HG03558 (cell line): ENCODE results near the gene ARHGAP27.

Source experiments
- ATAC-seq: cut with Tn5 transposase; IDR thresholded peaks from one replicate; pipeline ENCODE4 v1.9.1; 2021; ENCODE audit warnings: moderate number of reproducible peaks; ENCODE audit not compliant: unreplicated experiment; ENCODE audit errors: extremely low read depth

The ARHGAP27 gene

DNA sequence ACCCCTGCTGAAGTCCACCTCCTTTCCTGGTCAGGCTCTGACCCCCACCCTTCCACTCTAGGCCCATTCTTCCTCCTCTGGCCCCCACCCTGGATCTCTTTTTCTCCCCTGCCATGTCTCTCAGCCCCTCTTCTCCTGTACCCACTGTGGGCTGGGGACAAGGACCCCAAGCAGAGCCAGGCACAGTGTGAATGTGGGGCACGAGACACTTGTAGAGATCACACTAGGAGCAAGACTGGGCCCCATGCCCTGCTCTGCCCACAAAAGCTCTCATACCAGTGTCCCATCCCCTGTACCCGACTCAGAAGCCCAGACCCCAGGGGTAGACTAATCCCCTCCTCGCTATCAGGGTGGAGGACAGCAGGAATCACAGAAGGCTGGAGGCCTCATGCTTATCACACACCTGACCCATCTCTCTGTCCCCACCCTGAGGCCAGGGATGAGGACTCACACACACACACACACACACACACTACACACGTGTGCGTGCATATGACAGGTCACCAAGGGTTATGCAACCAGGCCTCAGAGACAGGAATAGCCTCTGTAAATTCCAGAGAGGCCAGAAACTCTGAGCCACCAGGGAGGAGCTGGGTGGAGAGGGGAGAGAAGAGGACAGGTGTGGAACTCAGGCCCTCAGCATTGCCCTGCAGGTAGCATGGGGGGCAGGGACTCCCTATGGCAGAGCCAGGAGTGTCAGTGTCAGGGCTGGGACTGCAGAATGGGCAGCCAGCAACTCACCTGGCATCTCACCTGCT is 21.1 kb downstream of the ARHGAP27 start:
- ATAC-seq, result no peak

DNA sequence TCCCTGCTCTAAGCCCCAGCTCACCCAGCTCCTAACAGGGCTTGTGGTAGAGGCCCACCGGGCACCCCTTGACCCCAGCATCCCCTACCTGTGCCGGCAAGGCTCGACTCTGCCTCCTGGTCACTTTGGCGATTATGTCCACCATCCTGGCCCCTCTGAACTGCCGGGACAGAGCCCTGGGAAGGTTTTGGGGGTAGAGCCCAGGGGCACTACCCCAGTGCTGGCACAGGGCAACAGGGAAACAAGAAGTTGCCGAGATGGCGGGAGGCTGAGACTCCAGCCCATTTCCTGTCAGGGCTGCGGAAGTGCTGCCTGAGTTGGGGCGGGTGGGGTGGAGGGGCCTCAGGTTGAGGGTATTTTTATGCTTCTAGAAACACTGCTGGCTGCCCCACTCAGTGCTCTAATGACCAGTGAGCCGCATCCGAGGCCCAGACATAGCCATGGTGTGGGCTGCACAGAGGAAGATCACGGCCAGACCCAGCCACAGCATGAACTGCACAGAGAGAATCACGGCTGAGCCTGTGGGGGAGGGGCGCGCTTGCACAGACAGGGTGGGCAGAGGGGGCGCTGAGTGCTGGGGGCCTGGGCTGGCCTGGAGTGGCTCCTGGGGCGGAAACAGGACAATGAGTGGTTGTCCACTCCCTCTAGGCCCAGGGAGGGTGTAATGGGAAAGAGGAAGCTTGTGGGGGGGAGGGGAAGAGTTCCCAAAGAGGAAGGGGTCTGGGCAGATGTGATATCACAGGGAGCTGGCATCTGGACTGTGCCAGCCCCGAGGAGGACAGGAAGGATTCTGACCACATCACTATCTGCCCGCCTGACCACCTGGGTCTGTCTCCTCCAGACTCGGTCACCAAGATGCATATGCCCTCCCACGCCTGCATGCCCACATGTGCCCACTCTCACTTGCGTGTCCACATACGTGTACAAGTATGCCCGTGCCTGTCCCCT is 22.3 kb downstream of the ARHGAP27 start:
- no peak for ATAC-seq

DNA sequence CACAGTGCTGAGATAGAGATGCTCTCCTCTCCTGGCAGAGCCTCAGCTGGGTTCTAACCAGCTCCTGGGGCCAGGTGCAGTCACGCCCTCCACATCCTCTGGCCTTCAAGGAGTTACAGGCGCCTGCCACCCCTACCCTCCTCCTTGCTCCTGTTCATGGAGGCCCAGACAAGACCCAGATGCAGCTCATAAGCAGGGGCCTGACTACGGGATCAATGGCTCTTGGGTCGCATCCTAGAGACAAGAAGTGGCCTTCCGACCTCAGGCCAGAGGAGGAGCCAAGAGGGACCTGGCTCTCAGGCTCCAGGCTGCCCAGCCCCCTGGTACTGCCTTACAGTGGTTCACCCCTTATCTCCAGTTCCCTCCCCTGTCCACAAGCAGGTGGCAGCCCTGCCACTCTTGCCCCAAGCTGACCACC is 23.0 kb downstream of the ARHGAP27 start:
- no peak for ATAC-seq

DNA sequence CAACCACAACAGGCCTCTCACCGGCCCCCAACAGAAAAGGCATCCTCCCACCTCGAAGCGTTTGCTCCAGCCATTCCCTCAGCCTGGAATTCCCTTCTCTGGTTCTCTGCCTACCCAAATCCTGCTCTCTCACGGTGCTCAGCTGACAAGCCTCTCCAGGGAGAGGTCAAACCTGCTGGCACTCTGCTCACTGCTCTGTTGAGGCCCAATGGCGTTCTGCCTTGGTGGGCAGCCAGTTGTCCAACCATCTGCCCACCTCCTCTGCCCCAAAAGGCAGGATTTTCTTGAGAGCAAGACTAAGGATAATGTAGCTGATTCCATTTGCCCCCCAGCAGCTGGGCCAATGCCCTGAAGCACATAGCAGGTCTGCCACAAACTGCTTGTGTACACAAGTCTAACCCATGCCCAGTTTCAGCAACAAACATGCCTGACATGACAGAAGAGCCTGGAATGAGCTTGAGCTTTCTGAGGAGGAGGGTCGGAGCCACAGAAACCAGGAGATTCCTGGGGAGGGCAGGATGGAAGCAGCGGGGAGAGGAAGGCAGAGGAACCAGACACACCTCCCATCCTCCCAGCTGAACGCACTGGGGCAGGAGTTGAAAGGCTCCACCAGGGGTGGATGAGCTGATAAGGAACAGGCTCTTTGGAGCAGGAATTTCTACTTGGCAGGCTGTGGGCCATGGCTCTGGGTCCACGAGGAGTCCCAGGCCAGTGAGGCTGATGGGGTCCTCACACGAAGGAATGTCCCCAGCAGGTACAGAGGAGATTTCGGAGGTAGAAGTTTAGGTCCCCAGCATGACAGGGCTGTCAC is 23.9 kb downstream of the ARHGAP27 start:
- ATAC-seq, result no peak

DNA sequence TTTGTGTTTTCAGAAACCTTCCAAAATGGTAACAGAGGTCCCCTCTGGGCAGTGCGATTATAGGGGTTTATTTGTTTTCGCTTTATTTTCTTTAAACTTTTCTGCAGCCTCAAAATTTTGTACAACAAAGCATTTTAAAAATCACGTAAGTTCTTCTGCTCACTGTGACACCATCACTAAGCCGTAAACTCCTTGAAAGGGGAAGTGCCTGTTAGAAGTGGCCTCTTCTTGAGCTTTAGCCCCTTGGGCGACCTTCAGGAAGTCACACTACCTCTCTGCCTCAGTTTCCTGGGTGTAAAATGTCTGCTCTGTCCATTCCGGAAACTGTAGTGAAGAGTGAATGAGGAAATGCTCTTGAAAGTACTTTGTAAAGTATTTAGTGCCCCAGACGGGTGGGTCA is 26.6 kb downstream of the ARHGAP27 start:
- no peak for ATAC-seq

DNA sequence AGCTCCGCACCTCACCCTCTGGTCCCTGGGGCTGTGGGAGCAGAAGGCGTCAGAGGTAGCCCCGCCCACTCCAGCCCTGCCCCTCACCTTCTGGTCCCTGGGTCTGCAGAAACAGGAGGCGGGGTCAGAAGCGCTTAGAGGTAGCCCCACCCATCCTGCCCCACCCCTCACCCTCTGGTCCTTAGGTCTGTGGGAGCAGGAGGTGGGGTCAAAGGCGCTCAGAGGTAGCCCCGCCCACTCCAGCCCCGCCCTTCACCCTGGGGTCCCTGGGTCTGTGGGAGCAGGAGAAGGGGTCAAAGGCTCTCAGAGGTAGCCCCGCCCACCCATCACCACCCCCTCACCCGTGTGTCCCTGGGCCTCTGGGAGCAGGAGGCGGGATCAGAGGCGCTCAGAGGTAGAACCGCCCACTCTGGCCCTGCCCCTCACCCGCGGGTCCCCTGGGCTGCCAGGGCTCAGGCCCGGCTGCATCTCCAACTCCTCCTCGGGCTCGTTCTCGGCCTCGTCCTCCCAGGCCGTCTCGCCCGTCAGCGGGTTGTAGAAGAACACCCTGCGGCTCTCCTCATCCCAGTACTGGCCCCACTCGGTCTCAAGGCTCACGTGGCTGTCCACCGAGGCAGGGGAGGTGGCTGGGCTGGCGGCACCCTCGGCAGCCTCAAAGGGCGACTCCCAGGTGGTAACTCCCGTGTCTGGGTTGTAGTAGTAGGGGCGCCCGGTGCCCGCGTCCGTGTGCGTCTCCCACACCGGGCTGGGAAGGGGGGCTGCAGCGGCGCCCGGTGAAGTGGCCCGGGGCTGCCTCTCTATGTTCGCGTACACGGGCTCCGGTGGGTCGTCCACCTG is 27.2 kb downstream of the ARHGAP27 start:
- no peak for ATAC-seq

DNA sequence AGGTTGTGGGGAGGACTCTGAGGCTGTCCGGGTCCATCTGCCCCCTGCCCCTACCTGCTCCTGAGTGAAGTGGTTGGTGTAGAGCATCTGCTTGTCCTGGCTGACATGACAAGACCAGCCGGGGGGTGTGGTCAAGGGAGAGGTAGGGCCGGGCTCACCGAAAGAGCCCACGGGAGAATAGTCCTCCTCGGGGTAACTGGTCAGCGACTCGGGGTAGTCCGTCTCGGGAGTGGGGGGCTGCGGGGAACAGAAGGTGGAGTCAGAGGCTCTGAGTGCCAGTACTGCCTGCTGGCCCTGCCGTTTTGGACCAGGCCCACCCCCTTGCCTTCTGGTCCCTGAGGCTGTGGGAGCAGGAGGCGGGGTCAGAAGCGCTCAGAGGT is 27.8 kb downstream of the ARHGAP27 start:
- no peak for ATAC-seq

DNA sequence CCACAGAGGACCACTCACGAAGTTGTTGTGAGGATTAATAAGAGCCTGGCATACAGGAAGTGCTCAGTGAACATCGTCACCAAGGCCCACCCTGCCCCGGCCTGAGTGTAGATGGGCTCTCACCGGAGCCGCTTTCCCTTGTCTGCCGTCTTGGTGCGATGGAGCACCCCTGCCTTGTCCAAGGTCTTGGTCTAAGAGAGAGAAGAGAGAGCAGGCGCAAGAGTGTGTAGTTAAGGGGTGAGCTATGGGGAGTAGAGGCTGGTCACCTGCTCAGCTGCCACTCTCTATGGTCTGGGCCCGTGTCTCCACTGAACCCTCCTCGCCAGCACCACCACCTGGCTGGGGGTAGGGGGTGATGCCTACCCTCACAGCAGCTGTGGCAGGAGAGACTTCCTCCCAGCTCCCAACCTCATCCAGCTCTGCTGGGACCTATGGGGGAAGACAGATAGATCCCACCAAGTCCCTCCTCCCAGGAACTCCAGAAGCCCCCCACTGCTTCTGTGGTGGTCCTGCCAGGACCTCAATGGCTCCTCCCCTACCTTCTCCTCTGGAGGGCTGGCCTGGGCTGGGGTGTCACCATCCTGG is 28.7 kb downstream of the ARHGAP27 start:
- no peak for ATAC-seq

DNA sequence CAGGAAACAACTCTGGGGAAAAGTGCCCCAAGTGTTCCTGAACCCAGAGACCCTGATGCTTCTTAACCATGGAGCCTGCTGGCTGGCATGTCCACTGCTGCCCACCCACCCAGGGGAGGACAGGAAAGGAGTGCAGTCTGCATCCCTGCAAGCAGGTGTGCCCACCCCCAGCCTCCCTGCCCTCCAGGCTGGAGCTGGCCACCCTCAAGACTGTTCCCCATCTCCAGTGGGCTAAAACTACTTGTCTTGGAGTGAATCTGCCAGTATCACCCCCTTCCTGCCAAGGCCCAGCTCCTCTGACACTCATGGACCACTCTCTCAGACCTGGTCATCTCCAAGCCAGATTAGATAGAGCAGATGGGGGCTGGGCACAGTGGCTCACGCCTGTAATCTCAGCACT is 29.8 kb downstream of the ARHGAP27 start:
- ATAC-seq, result no peak

DNA sequence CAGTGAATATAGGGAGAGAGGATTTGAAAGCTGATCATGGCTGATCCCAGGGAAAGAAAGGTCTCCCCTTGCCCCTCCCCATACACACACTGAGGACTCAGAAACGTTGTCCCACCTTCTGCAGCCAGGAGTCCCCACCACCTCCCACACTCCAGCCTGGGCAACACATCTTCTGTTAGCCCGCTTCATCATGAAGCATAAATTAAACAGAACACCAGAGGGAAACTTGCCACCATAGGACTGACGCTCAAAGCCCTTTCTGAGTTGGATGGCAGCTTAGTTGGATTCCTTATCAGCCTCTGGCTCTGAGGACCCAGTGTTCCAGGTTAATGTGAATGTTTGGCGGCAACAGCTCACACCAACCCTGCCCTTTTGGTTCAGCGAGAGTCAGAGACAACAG is 33.9 kb downstream of the ARHGAP27 start:
- no peak for ATAC-seq

DNA sequence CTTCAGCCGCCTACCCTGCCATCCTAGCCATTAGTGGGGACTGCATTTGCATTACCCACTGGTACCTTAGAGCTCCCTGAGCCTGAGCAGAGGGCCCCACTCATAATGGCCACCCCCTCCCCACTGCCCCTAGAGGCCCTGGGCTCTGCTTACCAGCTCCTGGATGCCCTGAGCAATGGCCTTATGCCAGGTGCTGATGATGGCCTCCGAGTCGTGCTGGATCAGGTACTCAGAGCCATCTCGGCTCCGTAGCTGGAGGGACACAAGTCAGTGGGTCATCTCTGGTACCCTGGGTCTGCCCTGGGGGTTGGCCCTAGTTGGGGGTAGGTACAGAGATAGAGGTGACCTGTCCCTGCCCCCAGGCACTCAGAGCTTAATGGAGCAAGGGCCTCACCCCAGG is 34.9 kb downstream of the ARHGAP27 start:
- ATAC-seq, result no peak

DNA sequence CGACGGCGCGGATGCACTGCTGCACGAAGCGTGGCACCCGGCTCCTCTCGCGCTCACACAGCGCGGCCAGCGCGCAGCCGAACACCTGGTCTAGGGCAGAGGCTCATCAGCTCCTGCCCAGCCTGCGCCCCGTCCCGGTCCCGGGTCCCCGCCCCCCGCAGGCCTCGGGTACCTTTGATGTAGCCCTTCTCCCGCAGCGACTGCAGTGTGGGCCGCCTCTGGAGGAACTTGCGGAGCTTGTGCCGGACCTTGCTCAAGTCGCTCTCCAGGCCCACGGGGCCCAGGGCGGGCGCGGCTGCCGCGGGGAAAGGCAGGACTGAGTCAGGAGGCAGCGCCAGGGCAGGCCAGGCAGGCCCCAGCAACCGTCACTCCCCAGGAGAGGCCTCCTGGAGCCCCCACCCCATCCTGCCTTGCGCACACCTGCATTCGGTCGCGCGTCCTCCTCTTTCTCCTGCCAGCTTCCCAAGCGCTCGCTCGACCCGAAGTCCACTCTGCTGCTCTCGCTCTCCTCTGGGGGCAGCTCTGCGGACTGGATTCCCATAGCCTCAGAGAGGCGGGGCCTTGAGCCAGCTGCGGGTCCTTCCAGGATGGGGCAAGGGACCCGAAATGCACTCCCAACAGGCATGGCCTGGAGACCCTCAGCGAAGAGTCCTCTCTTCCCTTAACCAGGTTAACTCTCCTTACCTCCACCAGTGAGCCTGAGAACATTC is 36.0 kb downstream of the ARHGAP27 start:
- ATAC-seq, result no peak

DNA sequence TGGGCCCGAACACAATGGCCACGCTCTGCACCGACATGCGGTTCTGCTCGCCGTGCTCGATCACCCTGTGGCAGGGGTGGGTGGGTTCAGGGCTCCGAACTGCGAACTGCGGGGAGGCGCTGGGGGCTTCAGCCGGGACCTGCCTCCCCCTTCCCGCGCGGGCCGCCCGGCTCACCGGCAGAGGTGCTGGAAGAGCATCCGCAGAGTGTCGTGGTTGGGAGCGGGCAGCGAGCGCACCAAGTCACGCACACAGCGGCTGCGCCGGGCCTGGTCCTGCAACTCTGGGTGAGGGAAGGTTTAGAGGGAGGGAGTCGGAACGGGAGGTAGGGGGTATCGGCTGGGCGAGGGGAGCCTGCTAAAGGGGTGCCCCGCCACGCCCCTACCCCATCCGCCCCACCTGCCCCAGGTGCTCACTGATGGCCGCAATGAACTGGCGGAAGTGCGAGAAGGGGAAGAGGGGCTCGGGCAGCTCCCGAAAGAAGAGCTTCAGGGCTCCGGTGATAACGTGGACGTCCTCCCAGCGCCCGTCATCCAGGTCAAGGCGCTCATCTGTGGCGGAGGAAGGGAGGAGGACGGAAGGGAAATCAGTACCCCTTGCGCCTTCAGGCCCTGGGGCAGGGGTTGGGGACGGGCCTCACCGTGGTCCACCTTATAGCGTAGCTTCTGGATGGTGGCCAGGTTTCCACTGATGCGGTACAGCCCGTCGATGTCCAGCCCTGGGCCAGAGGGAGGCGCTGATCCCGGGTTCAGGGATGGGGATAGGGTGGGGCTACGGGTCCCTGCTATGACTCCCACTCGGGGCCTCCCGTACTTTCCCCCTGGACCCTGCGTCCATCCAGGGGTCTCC is 36.9 kb downstream of the ARHGAP27 start:
- ATAC-seq, result no peak

DNA sequence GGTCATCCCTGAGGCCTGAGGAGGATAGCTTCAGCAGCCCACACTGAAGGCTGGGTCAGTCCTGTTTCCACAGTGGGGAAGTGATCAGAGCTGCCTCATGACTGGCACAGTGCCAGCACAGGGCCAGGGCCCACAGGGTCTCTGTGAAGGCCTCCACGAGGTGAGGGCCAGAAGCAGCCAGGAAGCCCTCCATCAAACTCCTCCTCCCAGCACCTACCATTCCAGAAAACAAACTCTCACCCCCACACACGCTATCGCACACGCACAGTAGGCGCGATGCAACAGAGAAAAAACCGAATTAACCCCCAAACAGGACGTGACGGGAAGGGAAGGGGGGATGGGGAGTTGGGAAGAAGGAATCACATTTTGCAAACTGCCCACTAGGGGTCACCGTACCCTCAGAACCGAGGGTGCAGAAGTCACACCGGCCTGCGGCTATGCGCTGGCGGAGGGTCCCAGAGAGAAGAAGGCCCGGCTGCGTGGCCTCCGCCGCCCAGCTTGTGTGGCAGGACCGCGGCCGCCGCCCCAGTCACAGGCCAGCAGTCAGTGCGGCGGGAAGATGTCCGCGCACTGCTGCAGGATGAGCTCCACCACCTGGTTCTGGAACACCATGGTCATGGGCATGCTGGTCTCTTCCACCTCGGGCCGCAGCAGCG is 37.6 kb downstream of the ARHGAP27 start:
- no peak for ATAC-seq

DNA sequence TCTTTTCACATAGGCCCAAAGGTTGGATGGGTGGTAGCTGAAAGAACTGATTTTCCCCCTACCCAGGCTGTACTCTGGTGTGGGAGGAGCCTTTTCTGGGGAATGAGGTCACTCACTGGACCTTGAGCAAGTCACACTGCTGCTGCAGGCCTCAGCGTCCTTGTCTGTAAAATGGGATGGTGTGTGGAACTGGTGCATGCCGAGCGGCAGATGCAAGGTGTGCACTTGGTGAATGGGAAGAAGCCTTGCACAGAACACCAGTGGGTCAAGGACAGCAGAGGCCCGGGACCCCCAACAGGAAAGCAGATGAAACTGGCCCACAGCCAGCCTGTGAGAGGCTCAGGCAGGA is 38.1 kb downstream of the ARHGAP27 start:
- ATAC-seq, result no peak

DNA sequence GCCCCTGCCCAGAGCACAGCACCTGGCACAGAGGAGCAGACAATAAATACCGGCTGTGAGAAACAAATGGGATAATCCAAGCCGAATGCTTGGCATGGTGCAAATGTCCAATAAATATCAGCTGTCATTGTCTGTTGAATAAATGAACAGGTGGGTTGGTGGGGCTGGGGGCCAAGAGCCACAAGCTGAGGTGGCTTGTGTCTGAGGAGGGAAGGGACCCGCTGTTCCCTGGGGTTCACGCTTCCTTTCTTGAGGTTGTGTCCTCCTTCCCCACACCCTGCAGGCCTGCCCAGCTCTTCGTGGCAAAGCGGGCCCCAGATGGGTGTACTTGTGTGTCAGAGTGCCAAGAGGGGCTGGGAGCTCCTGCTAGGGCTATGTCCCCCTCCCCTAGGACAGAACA is 38.6 kb downstream of the ARHGAP27 start:
- no peak for ATAC-seq

DNA sequence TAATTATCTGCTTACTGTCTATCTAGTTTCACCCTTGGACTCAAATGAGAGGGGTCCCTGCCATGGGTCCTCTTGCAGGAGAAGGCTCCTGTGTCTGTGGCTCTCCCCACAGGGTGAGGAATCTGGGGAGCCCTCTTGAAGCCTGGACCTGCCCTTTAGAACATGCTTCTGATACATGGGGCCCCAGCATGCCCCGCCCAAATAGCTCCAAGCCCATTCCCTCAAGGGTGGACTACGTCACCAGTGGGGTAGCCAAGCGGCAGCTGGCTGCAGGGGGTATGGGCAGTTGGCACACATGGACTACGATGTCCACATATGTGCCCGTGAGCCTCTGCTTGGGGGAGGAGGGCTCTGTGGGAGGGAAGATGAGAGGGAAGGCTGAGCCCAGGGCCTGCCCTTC is 39.3 kb downstream of the ARHGAP27 start:
- ATAC-seq, result no peak

DNA sequence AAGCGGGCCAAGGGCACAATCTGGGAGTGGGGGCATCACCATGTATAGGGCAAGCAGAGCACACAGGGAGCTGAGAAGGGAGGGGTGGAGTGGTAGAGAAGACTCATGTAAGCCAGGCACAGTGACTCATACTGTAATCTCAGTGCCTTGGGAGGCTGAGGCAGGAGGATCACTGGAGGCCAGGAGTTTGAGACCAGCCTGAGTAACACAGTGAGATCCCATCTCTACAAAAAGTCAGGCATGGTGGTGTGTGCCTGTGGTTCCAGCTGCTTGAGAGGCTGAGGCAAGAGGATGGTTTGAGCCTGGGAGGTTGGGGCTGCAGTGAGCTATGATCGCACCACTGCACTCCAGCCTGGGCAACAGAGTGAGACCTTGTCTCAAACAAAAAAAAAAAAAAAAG is 40.8 kb downstream of the ARHGAP27 start:
- ATAC-seq, result no peak
